Choroid plexus epithelial cell (primary cell): ENCODE data around the gene CDK2AP2.

ENCODE experiments used
- DNase-seq: peaks from one replicate; pipeline ENCODE4 v3.0.0-alpha.2; 2010; ENCODE audit warnings: low read depth
- H3K4me3 ChIP-seq: 2 replicates; pipeline ENCODE4 v1.5.1; 2011; ENCODE audit warnings: low read depth, mild to moderate bottlenecking, control low read depth, low read length, moderate library complexity
- CTCF ChIP-seq: conservative IDR thresholded peaks from 2 replicates; pipeline ENCODE4 v1.5.1; 2011; ENCODE audit warnings: low read depth, mild to moderate bottlenecking, control low read depth, inconsistent platforms, low read length, moderate library complexity

CDK2AP2 gene

DNA sequence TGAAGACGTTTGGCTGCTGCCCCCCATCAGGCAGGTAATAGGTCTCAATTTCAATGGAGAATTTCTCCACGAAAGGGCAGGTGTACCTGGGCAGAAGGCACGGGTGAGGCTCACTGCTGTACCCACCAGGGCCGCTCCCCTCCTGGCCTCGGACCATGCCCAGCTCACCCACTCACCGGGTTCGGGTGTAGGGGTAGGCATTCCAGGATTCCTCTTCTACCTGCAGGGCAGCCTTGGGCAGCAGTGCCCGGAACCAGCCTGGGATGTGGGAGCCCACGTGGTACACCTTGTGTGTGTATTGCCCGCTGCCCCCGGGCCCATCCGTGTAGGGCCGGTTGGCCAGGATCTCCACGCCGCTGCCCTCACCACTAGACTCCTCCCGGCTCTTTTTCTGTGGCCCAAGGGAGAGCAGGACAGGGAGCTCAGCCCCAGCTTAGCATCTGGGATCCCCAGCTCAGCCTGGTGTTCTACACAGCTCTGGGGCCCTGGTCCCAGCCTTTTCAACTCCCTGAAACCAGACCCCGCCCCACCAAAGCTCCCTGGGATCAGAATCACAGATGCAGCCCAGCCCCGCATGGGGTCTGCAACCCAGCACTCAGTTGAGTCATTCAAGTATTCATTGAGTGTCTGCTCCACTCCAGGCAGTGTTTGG is 5.5 kb downstream of the CDK2AP2 start:
- DNase-seq: no peak
- H3K4me3 ChIP-seq: no peak overlapping the region
- no peak for TF ChIP-seq CTCF

GRCh38 chr11:67501854-67502253 is 6.1 kb downstream of the CDK2AP2 start:
- DNase-seq: no peak
- H3K4me3 ChIP-seq: no peak overlapping the region
- no peak for TF ChIP-seq CTCF

DNA sequence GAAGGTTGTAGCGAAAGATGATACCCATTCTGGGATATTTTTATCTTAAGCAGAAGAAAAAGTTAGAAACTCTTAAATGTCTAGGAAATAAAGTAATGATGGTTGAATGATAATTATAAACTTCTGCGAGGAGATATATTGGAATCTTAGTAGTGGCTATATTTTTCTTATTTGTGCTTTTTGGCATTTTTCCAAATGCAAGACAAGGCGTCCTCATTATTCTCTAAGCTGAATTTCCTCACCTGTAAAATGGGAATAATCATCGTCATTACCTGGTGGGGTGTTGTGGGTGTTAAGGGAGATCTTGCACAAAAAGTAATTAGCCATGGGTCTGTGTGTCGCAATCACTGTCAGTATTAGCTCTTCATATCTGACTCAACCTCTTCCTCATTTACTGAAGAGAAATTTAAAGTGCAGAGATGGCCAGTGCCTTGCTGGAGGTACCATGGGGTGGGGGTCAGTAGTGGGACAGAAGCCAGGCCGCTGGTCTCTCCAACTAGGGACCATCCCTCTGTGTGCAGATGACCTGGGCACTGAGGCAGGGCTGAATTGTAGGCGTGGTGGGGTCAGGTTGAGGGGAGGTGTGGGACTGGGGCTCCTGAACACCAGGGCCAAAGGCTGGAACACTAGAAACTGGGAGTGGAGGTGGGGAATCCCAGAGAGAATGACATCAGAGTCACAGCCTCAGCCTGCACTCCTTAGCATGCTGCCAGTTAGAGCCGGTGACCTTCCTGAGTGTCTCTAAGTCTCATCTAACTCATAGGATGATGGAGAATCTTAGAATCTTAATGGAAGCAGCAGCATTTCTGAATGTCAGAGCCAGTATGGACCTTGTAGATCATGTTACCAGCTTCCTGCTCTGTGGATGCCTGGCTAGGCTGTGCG is 6.9 kb downstream of the CDK2AP2 start:
- DNase-seq: no peak
- no peak overlapping the region for H3K4me3 ChIP-seq
- TF ChIP-seq CTCF: no peak

DNA sequence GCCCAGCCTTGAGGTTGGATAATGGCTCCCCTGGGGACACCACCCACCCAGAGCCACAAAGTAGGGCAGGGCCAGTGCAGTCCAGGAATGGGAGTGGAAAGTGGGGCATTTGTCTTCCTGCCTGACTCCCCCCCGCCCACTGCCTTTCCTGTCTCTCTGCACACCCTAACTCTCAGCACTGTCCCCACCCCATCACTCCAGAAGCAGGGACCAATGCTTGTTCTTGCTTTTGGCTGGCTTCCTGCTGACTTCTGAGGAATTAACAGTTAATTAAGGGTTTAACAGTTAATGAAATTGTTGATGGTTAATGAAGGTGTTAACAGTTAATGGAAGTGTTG is 7.5 kb downstream of the CDK2AP2 start:
- TF ChIP-seq CTCF: no peak

DNA sequence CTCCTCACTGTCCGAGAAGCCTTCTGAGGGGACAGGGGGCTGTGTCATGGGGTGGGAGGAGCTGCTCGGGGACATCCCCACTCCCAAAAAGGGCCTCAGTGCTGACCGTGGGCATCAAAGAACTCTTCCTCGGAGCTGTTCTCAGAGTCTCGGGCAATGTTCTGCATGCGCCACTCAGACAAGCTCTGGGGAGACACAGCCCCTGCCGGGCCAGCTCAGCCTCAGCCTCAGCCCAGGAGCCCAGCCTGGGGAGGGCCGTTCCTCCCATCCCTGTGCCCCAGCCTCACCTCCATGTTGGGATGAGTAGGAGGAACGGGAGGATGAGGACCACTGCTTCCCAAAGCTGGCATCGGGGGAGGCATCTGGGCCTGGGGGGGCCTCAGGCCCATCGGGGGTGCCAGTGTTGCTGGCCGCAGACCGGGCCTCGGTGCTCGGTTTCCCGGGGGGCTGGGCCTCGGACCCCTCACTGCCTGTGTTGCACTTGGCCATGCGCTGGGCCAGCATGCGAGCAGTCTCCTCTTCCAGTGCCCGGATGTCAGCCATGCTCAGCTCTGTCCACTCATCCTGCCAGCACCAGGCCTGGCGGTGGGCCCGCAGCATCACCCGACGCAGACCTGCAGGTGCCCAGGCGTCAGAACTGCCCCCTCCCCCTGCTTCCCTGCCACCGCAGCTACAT is 8.0 kb downstream of the CDK2AP2 start:
- no peak overlapping the region for H3K4me3 ChIP-seq
- TF ChIP-seq CTCF: no peak
- DNase-seq: no peak

More for the DNA sequence above, 7.5 kb downstream of the CDK2AP2 start:
- H3K4me3 ChIP-seq: no peak overlapping the region
- no peak for DNase-seq

DNA sequence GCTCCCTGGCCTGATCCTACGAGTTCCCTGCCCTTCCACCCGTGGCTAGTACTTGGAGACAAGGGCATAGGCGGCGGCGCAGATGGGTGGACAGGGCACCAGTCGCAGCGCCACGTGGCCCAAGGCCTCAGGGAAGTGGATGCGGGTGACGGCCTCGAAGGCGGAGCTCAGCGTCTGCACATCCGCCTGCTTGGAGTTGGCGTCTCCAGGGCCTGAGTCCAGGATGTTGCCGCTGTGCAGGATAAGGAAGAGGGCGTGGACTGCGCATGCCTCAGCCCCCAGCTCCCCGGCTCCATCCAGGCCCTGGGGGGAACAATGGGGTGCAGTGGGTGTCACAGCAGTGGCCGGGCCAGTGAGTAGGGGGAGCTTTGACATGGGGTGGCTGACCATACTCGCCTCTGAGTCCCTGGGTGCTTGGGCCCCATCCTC is 9.4 kb downstream of the CDK2AP2 start:
- TF ChIP-seq CTCF: no peak
- DNase-seq: no peak
- no peak overlapping the region for H3K4me3 ChIP-seq
